Keratinocyte (primary cell): Measurements from ENCODE around the gene PRCP. TPM values are rescaled to one million over a fixed set of nuclear protein-coding genes. Genes with fewer than 3 reads are reported as not detected.

ENCODE experiments used
- DNase-seq: peaks from one replicate; pipeline ENCODE4 v3.0.0-alpha.2; 2011; ENCODE audit warnings: low read depth, missing footprints, low spot score
- FAIRE-seq: peaks from 2 replicates; lab custom pipeline; 2011; peaks lifted over from hg19 to GRCh38; lab: Jason Lieb, UNC
- H2AFZ ChIP-seq: 2 replicates; pipeline ENCODE4 v1.6.0; 2012; ENCODE audit warnings: low read length, control low read depth, inconsistent platforms; ENCODE audit not compliant: control insufficient read depth
- H3K27ac ChIP-seq: 2 replicates; pipeline ENCODE4 v1.5.1; 2011; ENCODE audit warnings: low read length; ENCODE audit not compliant: control insufficient read depth, insufficient read depth
- H3K27me3 ChIP-seq: 3 replicates; pipeline ENCODE4 v1.6.0; 2011; ENCODE audit warnings: low read length; ENCODE audit not compliant: control insufficient read depth, insufficient read depth; ENCODE audit errors: extremely low read depth
- H3K36me3 ChIP-seq, 2 experiments: 2 replicates in 1 of 2; 3 replicates in 1 of 2; pipeline ENCODE4 v1.5.1; 2011; ENCODE audit warnings: low read length in 2 of 2, mild to moderate bottlenecking in 1 of 2; ENCODE audit not compliant: control insufficient read depth in 2 of 2, insufficient read depth in 2 of 2; ENCODE audit errors: extremely low read depth in 1 of 2
- H3K4me1 ChIP-seq: 3 replicates; pipeline ENCODE4 v1.5.1; 2011; ENCODE audit warnings: low read length; ENCODE audit not compliant: control insufficient read depth, insufficient read depth; ENCODE audit errors: extremely low read depth
- H3K4me2 ChIP-seq: 3 replicates; pipeline ENCODE4 v1.6.0; 2011; ENCODE audit warnings: low read depth, low read length; ENCODE audit not compliant: control insufficient read depth, insufficient read depth; ENCODE audit errors: extremely low read depth
- H3K4me3 ChIP-seq, 3 experiments: fragments of 200-600 bp in 1 of 3; sonication (generic) in 1 of 3; 2 replicates in 2 of 3; 3 replicates in 1 of 3; pipeline ENCODE4 v1.5.1; 2011 to 2016; ENCODE audit warnings: low read length in 3 of 3, mild to moderate bottlenecking in 3 of 3, control low read depth in 2 of 3, inconsistent platforms in 1 of 3, low read depth in 1 of 3, mixed read lengths in 1 of 3, mixed run types in 1 of 3, moderate library complexity in 1 of 3; ENCODE audit not compliant: control insufficient read depth in 2 of 3, insufficient read depth in 2 of 3; ENCODE audit errors: extremely low read depth in 1 of 3
- H3K79me2 ChIP-seq: 2 replicates; pipeline ENCODE4 v1.6.0; 2012; ENCODE audit warnings: low read length; ENCODE audit not compliant: control insufficient read depth, insufficient read depth
- H3K9ac ChIP-seq: 3 replicates; pipeline ENCODE4 v1.6.0; 2011; ENCODE audit warnings: low read length; ENCODE audit not compliant: control insufficient read depth, insufficient read depth; ENCODE audit errors: extremely low read depth
- H3K9me1 ChIP-seq: 3 replicates; pipeline ENCODE4 v1.6.0; 2011; ENCODE audit warnings: low read length; ENCODE audit not compliant: control insufficient read depth, insufficient read depth; ENCODE audit errors: extremely low read depth
- H3K9me3 ChIP-seq: 2 replicates; pipeline ENCODE4 v1.5.1; 2012; ENCODE audit warnings: low read depth, low read length; ENCODE audit not compliant: control insufficient read depth
- H4K20me1 ChIP-seq: 3 replicates; pipeline ENCODE4 v1.6.0; 2011; ENCODE audit warnings: low read length; ENCODE audit not compliant: control insufficient read depth, insufficient read depth; ENCODE audit errors: extremely low read depth
- CTCF ChIP-seq, 3 experiments: IDR thresholded peaks in 1 of 3; conservative IDR thresholded peaks in 1 of 3; optimal IDR thresholded peaks in 1 of 3; 2 replicates in 2 of 3; 3 replicates in 1 of 3; pipeline versions ENCODE3 to v1.5.1; 2011; ENCODE audit warnings: low read length in 3 of 3, mild to moderate bottlenecking in 3 of 3, moderate library complexity in 2 of 3, control low read depth in 1 of 3, inconsistent platforms in 1 of 3; ENCODE audit not compliant: insufficient read depth in 2 of 3; ENCODE audit errors: extremely low read depth in 1 of 3
- EZH2 ChIP-seq: IDR thresholded peaks from one replicate; pipeline ENCODE4 v1.6.1; 2012; ENCODE audit warnings: inconsistent platforms, mild to moderate bottlenecking, low read length, moderate library complexity
- dilution Hi-C: fragments of 300-500 bp; cut with MboI; formaldehyde crosslinking; loops from one replicate; pipeline ENCODE4 v1.7.0; 2020; ENCODE audit warnings: low sequenced_read_pairs; ENCODE audit not compliant: extremely low pct_ligation_motif_present
- polyA plus RNA-seq, 5 experiments: library from polyadenylated mRNA; depleted of rRNA in 3 of 5; stranded (reverse) in 3 of 5; stranded (forward) in 1 of 5; unstranded in 1 of 5; fragments of >200 nt; gene quantifications; 1 replicate in 1 of 5; 2 replicates in 3 of 5; 3 replicates in 1 of 5; pipeline versions ENCODE4 v1.2.1 to v1.2.3, GENCODE V29; 2011 to 2012; ENCODE audit warnings: missing spikeins in 2 of 5, low read depth in 1 of 5, low replicate concordance in 1 of 5

Gene PRCP
- polyA plus RNA-seq, 1 donor (not counting 4 experiments of a cell fraction or from before 2014, with no cell fraction given) = 43.5 TPM

GRCh38 chr11:82802710-82803109, 97.5 kb downstream of the PRCP start:
- dilution Hi-C loops = no loop called here
- H3K9me3 ChIP-seq = no peaks in the 10 kb centered on the region
- H2AFZ ChIP-seq = no peak overlapping the region
- H3K79me2 ChIP-seq = no peaks in the 10 kb centered on the region
- H3K27me3 ChIP-seq = no peaks in the 10 kb centered on the region
- no peaks in the 10 kb centered on the region for H3K36me3 ChIP-seq
- no peak for FAIRE-seq
- no peak overlapping the region for H3K4me2 ChIP-seq
- H3K4me3 ChIP-seq = no peak overlapping the region
- no peaks in the 10 kb centered on the region for H3K9me1 ChIP-seq
- DNase-seq = no peak
- TF ChIP-seq EZH2 (no peak), CTCF (optimal IDR thresholded peaks at IDR 0.05 in 1 of 3, IDR thresholded peaks at IDR 0.05 in 1 of 3, conservative IDR thresholded peaks at IDR 0.05 in 1 of 3; ENCODE audit: extremely low read depth in 1 of 3, insufficient read depth in 2 of 3, low read length in 3 of 3) (no peak)
- H3K9ac ChIP-seq = no peak overlapping the region
- H3K4me1 ChIP-seq = no peaks in the 10 kb centered on the region
- no peak overlapping the region for H3K27ac ChIP-seq
- no peaks in the 10 kb centered on the region for H4K20me1 ChIP-seq

GRCh38 chr11:82796998-82797961, 103.0 kb downstream of the PRCP start:
- no peaks in the 10 kb centered on the region for H3K4me1 ChIP-seq
- dilution Hi-C loops = no loop called here
- FAIRE-seq (no peak), DNase-seq (no peak)
- H2AFZ ChIP-seq = no peak overlapping the region
- no peak overlapping the region for H3K4me2 ChIP-seq
- no peaks in the 10 kb centered on the region for H3K9me1 ChIP-seq
- H3K36me3 ChIP-seq = no peaks in the 10 kb centered on the region
- H3K79me2 ChIP-seq = no peaks in the 10 kb centered on the region
- no peaks in the 10 kb centered on the region for H3K9me3 ChIP-seq
- H3K27ac ChIP-seq = no peak overlapping the region
- H3K4me3 ChIP-seq = no peak overlapping the region
- no peaks in the 10 kb centered on the region for H4K20me1 ChIP-seq
- TF ChIP-seq EZH2 (no peak), CTCF (optimal IDR thresholded peaks at IDR 0.05 in 1 of 3, IDR thresholded peaks at IDR 0.05 in 1 of 3, conservative IDR thresholded peaks at IDR 0.05 in 1 of 3; ENCODE audit: extremely low read depth in 1 of 3, insufficient read depth in 2 of 3, low read length in 3 of 3) (no peak)
- no peaks in the 10 kb centered on the region for H3K27me3 ChIP-seq
- H3K9ac ChIP-seq = no peak overlapping the region
